HEK293 (cell line): ENCODE data around the gene AP5S1.
"Not testable (repeated sequence)": the region's sequence is repeated elsewhere in the genome, so short reads cannot be mapped to it uniquely, and the experiment has no call there.

Experiments used
- ATF2 ChIP-seq: fragments of 450-650 bp; formaldehyde crosslinking; IDR thresholded peaks from 2 replicates; pipeline ENCODE4 v1.5.1; 2016; ENCODE audit warnings: missing biosample characterization, missing genetic modification characterization, low read depth
- CTCF ChIP-seq: fragments of 450-650 bp; formaldehyde crosslinking; IDR thresholded peaks from 2 replicates; pipeline ENCODE4 v1.5.1; 2016; ENCODE audit warnings: missing biosample characterization, missing genetic modification characterization
- TCF7L2 ChIP-seq: IDR thresholded peaks from 2 replicates; pipeline ENCODE4 v1.6.1; 2011; ENCODE audit warnings: low read depth, mild to moderate bottlenecking, inconsistent platforms, low read length, moderate library complexity, borderline replicate concordance
- ZBTB49 ChIP-seq: fragments of 450-650 bp; formaldehyde crosslinking; IDR thresholded peaks from 2 replicates; pipeline ENCODE4 v1.5.1; 2016; ENCODE audit warnings: missing biosample characterization, missing genetic modification characterization, low read depth
- ZBTB7A ChIP-seq: fragments of 450-650 bp; formaldehyde crosslinking; IDR thresholded peaks from 2 replicates; pipeline ENCODE4 v1.5.1; 2016; ENCODE audit warnings: low read depth, missing biosample characterization, missing genetic modification characterization
- ZNF174 ChIP-seq: fragments of 450-650 bp; formaldehyde crosslinking; IDR thresholded peaks from 2 replicates; pipeline ENCODE4 v1.5.0; 2017; ENCODE audit warnings: missing biosample characterization, mild to moderate bottlenecking, missing genetic modification characterization
- ZNF175 ChIP-seq: fragments of 450-650 bp; formaldehyde crosslinking; IDR thresholded peaks from 2 replicates; pipeline ENCODE4 v1.5.1; 2016; ENCODE audit warnings: missing biosample characterization, missing genetic modification characterization
- ZNF324 ChIP-seq: fragments of 450-650 bp; formaldehyde crosslinking; IDR thresholded peaks from 2 replicates; pipeline ENCODE4 v1.5.1; 2016; ENCODE audit warnings: missing biosample characterization, missing genetic modification characterization
- ZNF449 ChIP-seq: fragments of 450-650 bp; formaldehyde crosslinking; IDR thresholded peaks from 2 replicates; pipeline ENCODE4 v1.5.1; 2017; ENCODE audit warnings: missing biosample characterization, mild to moderate bottlenecking, missing genetic modification characterization, moderate library complexity
- ZNF658 ChIP-seq: fragments of 450-650 bp; formaldehyde crosslinking; IDR thresholded peaks from 2 replicates; pipeline ENCODE4; 2016; ENCODE audit warnings: missing biosample characterization, missing genetic modification characterization
- ZNF843 ChIP-seq: fragments of 450-650 bp; formaldehyde crosslinking; IDR thresholded peaks from 2 replicates; pipeline ENCODE4 v1.5.1; 2016; ENCODE audit warnings: missing biosample characterization, missing genetic modification characterization

GRCh38 chr20:3789201-3789600 lies 31.1 kb upstream of the AP5S1 start:
- TF ChIP-seq ZNF174 (tag by site-specific recombination); ZNF843 (tag by site-specific recombination); ZNF324 (tag by site-specific recombination); TCF7L2; ZNF449 (tag by site-specific recombination); CTCF (tag by site-specific recombination); ZNF175 (tag by site-specific recombination); ZBTB7A (tag by site-specific recombination); ZNF658; ATF2 (tag by site-specific recombination); ZBTB49 (tag by site-specific recombination): not testable (repeated sequence)
